ENCODE data around the gene CROCC2.

Gene CROCC2

GRCh38 chr2:240921311-240921994 is 15.3 kb downstream of the CROCC2 start:
- no peak for DNase-seq (ENCODE audit: low read depth)

- DNase-seq (ENCODE audit: low read depth): no peak
Observed at GRCh38 chr2:240921995-240922244, 15.8 kb downstream of the CROCC2 start.

- DNase-seq (ENCODE audit: low read depth): no peak
Observed at GRCh38 chr2:240922245-240922981, 16.3 kb downstream of the CROCC2 start.

GRCh38 chr2:240922982-240923537 is 16.9 kb downstream of the CROCC2 start:
- no peak for DNase-seq (ENCODE audit: low read depth)

- no peak for DNase-seq (ENCODE audit: low read depth)
Observed at GRCh38 chr2:240925191-240925567, 19.0 kb downstream of the CROCC2 start.

GRCh38 chr2:240925568-240926515 is 19.7 kb downstream of the CROCC2 start:
- DNase-seq (ENCODE audit: low read depth): no peak

- no peak for DNase-seq (ENCODE audit: low read depth)
Observed at GRCh38 chr2:240926516-240927389, 20.6 kb downstream of the CROCC2 start.

- no peak for DNase-seq (ENCODE audit: low read depth)
Observed at GRCh38 chr2:240927390-240927781, 21.2 kb downstream of the CROCC2 start.

- DNase-seq (ENCODE audit: low read depth): no peak
Observed at GRCh38 chr2:240928476-240929363, 22.6 kb downstream of the CROCC2 start.

- DNase-seq (ENCODE audit: low read depth): no peak
Observed at GRCh38 chr2:240929364-240930095, 23.4 kb downstream of the CROCC2 start.

- no peak for DNase-seq (ENCODE audit: low read depth)
Observed at GRCh38 chr2:240930096-240930630, 24.0 kb downstream of the CROCC2 start.

- no peak for DNase-seq (ENCODE audit: low read depth)
Observed at GRCh38 chr2:240930631-240931318, 24.6 kb downstream of the CROCC2 start.

- DNase-seq (ENCODE audit: low read depth): no peak
Observed at GRCh38 chr2:240931319-240931949, 25.3 kb downstream of the CROCC2 start.

GRCh38 chr2:240932001-240932723 is 26.0 kb downstream of the CROCC2 start:
- no peak for DNase-seq (ENCODE audit: low read depth)

GRCh38 chr2:240932724-240933047 is 26.6 kb downstream of the CROCC2 start:
- DNase-seq (ENCODE audit: low read depth): no peak

GRCh38 chr2:240933048-240933965 is 27.2 kb downstream of the CROCC2 start:
- no peak for DNase-seq (ENCODE audit: low read depth)
